Measurements from ENCODE around the gene PARD3. TPM values are rescaled to one million over a fixed set of nuclear protein-coding genes. Genes with fewer than 3 reads are reported as not detected.

The PARD3 gene
- total RNA-seq, 1 donor from 2014 or later: 34.1 TPM

DNA sequence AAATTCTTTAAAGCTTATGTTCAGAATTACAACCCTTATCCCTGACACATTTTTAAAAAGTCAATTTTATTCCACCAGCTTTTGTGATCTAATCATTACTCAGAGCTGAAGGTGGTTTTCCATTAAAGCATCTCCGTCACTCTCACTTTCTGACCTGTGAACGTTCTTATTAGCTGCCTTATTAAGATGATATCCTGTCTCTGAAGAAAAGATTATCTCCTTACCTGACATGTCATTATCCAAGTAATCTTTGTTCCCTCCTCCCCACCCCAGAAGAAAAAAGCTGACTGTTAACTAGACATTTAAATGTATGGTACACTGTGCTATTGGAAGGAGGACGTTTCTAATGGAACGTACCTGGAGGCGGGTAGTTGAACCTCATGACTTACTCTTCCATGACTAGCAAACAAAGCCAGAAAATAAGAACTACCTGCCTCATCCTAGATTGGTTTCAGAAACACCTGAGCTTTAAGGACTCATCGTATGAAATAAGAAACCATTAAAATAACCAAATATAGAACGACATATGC lies 708.7 kb downstream of the PARD3 start:
- Histone ChIP-seq H3K36me3 (peaks cover 12% of the 10 kb centered on the region), H3K4me1 (peaks cover 3% of the 10 kb centered on the region), H3K27ac (no peak overlapping the region), H3K27me3 (ENCODE audit: low read depth) (no peaks in the 10 kb centered on the region), H3K4me3 (no peak overlapping the region), H3K9me3 (no peaks in the 10 kb centered on the region)
- intact Hi-C loops (cut with DNase I): no loop called here
- DNase-seq (no peak), ATAC-seq (no peak)
- TF ChIP-seq, protein P1, sequence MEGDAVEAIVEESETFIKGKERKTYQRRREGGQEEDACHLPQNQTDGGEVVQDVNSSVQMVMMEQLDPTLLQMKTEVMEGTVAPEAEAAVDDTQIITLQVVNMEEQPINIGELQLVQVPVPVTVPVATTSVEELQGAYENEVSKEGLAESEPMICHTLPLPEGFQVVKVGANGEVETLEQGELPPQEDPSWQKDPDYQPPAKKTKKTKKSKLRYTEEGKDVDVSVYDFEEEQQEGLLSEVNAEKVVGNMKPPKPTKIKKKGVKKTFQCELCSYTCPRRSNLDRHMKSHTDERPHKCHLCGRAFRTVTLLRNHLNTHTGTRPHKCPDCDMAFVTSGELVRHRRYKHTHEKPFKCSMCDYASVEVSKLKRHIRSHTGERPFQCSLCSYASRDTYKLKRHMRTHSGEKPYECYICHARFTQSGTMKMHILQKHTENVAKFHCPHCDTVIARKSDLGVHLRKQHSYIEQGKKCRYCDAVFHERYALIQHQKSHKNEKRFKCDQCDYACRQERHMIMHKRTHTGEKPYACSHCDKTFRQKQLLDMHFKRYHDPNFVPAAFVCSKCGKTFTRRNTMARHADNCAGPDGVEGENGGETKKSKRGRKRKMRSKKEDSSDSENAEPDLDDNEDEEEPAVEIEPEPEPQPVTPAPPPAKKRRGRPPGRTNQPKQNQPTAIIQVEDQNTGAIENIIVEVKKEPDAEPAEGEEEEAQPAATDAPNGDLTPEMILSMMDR (IDR thresholded peaks at IDR 0.05): no peak

DNA sequence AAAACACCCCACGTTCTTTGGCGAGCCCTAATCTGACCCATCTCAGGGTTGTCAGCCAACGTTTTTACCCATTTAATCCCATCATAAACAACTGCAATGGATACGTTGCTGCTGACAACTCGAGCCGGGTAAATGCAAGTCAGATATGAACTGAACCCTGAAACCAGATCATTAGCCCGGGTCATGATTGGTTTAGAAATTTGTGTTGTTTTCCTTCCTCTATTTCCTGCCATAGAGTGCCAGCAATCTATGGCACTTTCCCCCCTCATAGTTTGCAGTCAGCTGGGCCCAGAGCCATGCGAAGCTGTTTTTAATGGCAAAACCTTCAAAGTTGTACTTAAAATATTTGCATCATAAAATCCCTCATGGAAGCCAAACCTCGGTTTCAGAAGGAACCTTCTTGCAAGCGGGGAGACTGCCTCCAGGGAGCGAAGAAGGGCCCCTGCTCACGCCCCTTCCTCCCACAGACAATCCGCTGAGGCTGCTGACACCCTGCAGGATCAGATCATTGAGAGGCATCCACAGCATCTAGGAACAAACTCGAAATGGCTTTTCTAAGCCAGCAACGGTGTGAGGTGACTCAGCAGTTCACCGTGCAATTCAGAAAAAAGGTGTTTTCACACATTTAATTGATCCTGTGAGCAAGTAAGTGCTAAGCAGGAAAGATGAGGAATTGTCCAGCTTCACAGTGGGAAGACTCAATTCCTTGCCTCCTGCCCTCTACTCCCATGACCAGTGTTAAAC lies 710.1 kb downstream of the PARD3 start:
- Histone ChIP-seq H3K4me3 (no peak overlapping the region), H3K9me3 (no peaks in the 10 kb centered on the region), H3K27ac (no peak overlapping the region), H3K36me3 (no peaks in the 10 kb centered on the region), H3K4me1 (peaks cover 7% of the 10 kb centered on the region), H3K27me3 (ENCODE audit: low read depth) (no peaks in the 10 kb centered on the region)
- intact Hi-C loops (cut with DNase I): no loop called here
- no peak for ATAC-seq
- DNase-seq: no peak
- TF ChIP-seq, protein P1 (IDR thresholded peaks at IDR 0.05): no peak

DNA sequence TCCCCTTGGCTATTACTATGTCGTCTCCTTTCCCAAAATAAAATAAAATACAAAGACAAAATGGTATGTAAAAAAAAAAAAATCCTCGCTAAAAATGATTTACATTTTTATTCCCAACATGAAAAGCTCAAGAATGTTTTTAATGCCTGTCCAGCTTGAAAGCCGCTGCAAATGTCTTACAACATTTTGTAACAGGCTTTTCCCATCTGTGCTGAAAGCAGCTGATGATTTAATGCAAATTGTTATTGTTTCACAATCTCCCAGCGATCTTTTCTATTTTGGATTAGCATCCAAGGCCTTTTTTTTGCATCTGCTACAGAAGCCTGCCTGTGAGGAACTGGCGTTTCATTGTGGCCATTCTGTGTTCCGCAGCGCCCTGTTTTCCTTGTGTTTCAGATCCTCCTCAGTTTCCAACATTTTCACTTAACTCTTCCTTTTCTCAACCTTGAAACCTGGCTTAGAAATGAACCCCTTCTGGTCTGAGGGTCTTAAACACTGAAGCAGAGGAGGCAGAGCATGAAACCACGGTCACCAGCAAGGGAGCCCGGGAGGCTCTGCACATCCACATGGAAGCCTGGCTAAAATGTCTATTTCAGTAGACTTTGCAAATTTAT lies 712.1 kb downstream of the PARD3 start:
- no peaks in the 10 kb centered on the region for H3K27me3 ChIP-seq (ENCODE audit: low read depth)
- no peak overlapping the region for H3K27ac ChIP-seq
- no peak overlapping the region for H3K4me3 ChIP-seq
- peaks cover 7% of the 10 kb centered on the region for H3K4me1 ChIP-seq
- intact Hi-C loops (cut with DNase I): no loop called here
- H3K36me3 ChIP-seq: no peaks in the 10 kb centered on the region
- DNase-seq (no peak), ATAC-seq (peak in 1 of 2 donors; percentile 20)
- TF ChIP-seq, protein P1 (IDR thresholded peaks at IDR 0.05): no peak
- H3K9me3 ChIP-seq: no peaks in the 10 kb centered on the region

DNA sequence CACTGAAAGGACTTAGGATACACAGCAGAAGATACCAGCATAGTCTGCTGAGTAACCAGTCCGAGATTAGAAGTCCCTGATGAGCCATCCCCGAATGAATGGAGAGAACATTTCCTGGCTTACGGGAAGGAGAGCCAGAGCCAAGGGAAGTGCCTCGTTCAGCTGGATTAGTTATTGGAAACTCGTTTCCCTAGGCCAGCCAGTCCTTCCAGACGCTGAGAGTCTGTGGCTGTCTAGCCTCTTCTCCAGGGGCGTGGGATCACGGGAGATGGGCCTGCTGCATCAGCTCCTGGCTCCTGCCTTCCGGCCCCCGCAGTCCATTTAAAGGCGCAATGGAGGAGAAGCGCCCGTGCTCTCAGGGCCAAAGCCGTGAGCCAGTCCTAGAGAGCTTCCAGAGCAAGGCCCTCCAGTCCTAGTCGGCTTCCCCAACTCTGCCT lies 712.8 kb downstream of the PARD3 start:
- ATAC-seq (peak; percentile 71 to 73), DNase-seq (no peak)
- Histone ChIP-seq H3K27ac (peak overlapping the region; percentile 43), H3K36me3 (no peaks in the 10 kb centered on the region), H3K4me1 (peaks cover 7% of the 10 kb centered on the region), H3K27me3 (ENCODE audit: low read depth) (no peaks in the 10 kb centered on the region), H3K4me3 (no peak overlapping the region), H3K9me3 (no peaks in the 10 kb centered on the region)
- TF ChIP-seq, protein P1 (IDR thresholded peaks at IDR 0.05): no peak
- intact Hi-C loops (cut with DNase I): no loop called here

DNA sequence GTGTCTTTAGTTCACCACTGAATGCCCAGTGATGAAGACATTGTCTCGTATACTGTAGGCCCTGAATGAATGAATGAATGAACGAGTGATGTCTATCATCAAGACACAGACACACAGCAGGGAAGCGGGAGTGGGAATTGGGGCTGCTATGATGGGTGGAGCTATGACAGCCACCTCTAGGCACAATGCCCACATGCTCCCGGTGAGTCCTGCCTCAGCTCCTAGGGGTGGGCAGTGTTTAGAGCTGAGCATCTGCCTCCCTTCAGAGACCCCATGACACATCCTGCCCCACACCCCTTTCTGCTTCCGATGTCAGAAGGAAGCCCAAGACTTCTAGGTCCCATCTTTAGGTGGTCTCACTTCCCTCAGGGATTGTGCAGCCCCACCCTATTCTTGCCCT lies 714.1 kb downstream of the PARD3 start:
- DNase-seq: no peak
- TF ChIP-seq, protein P1 (IDR thresholded peaks at IDR 0.05): no peak
- H3K36me3 ChIP-seq: no peaks in the 10 kb centered on the region
- no peak overlapping the region for H3K4me3 ChIP-seq
- peaks cover 7% of the 10 kb centered on the region for H3K4me1 ChIP-seq
- H3K9me3 ChIP-seq: no peaks in the 10 kb centered on the region
- H3K27me3 ChIP-seq (ENCODE audit: low read depth): no peaks in the 10 kb centered on the region
- peak overlapping the region; percentile 14 for H3K27ac ChIP-seq
- ATAC-seq: no peak
- intact Hi-C loops (cut with DNase I): no loop called here

All from lower lobe of right lung (tissue), 2 donors.